HG03196 (cell line): ENCODE results near the gene SRL.

ENCODE experiments used
- ATAC-seq: cut with Tn5 transposase; IDR thresholded peaks from one replicate; pipeline ENCODE4 v1.9.1; 2021; ENCODE audit not compliant: unreplicated experiment

Gene SRL

DNA sequence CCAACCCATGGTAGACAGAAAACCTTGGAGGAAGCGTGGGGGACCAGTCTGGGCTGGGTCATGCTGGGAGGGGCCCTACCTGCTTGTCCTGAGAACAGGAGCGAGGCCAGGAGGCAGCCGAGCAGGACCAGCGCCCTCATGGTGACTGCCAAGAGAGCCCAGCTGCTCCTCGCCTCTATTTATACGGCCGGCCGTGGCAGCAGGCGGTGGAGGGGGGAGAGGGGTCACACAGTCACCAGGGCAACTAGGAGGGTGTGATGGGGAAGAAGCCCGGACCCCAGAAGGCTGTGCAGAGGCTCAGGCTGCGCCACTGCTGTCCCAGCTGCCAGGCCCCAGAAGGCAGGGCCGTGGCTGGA lies at the start of gene SRL:
TSS of gene SRL (minus strand) at position 153 of the 356 bp plus-strand sequence. CDS start at position 140, 13 bp downstream.
- ATAC-seq: no peak

DNA sequence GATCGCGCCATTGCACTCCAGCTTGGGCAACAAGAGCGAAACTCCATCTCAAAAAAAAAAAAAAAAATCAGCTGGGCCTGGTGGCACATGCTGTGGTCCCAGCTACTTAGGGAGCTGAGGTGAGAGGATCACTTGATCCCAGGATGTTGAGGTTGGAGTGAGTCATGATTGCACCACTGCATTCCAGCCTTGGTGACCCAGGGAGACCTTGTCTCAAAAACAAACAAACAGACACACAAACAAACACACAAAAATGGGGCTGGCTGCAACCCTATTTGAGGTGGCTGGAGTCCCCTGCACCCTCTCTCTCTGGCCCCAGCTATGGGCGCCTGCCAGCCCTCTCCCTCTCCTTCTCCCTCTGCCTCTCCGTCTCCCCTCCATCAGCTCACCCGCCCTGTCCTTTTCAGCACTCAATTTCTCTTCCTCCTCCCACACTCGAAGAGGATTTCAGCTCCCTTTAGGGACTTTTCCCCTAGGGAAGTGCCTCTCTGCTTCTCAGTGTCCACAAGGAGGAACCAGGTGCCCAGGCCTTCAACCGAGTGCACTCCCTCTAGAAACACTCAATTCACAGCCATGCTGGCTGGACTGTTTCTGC lies 48.5 kb upstream of the SRL start:
- no peak for ATAC-seq

DNA sequence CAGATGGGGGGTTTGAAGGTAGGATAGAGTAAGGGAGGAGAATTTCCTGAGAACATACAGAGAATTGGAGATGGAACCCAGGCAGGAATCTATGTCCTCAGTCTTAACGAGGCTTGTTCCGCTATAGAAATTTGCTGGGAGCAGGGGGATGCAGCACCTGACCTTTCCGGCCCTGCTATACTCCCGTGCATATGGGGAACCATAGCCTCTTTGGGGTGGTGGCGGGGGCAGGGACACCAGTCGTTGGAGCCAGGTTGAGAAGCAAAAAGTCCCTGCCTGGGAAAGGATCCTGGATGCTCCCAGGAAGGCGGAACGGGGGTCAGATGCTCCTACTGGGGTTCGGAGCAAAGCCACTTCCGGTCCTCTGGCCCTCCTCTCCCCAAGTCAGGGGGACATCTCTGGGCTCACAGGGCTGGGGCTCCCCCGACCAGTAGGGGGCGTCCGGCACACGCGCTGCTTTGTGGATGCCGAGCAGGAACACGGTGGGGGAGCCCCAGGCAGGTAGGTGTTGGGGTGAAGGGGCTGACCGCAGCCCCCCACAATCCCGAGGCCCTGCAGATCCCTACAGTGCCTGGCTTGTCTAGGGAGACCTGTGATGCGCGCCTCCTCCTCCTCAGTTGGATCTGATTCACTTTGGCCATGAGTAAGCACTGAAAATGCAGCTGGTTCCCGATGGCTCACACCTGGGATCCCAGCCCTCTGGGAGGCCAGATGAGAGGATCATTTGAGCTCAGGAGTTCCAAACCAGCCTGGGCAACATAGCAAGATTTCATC lies 46.5 kb upstream of the SRL start:
- no peak for ATAC-seq

DNA sequence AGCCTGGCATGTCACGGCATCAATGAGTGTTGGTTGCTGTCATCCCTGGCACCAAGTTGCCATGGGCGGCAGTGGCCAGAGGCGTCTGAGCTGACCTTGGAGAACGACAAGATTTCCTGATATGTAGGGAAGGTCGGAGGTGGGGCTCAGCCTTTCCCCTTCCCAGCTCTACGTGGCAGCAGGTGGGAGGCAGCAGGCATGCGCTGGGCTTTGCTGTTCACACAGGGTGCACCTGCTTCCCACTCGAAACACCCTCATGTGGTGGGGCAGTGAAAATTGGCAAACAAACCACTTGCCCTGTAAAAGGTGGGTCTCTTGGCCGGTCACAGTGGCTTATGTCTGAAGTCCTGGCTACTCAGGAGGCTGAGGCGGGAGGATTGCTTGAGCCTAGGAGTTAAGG lies 43.3 kb upstream of the SRL start:
- no peak for ATAC-seq

DNA sequence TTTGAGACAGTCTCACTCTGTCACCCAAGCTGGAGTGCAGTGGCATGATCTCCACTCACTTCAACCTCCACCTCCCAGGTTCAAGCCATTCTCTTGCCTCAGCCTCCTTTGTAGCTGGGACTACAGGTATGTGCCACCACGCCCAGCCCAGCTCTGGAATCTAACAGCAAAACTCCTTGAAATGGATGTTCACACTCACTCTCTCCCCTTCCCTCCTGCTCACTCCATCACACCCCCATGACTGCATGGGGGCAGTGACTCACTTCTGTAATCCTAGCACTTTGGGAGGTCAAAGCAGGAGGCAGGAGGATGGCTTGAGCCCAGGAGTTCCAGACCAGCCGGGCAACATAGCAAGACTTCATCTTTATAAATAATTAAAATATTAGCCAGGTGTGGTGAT lies 42.1 kb upstream of the SRL start:
- ATAC-seq: no peak

GRCh38 chr16:4283441-4283840 lies 41.6 kb upstream of the SRL start:
- no peak for ATAC-seq

GRCh38 chr16:4280625-4281024 lies 38.7 kb upstream of the SRL start:
- no peak for ATAC-seq

DNA sequence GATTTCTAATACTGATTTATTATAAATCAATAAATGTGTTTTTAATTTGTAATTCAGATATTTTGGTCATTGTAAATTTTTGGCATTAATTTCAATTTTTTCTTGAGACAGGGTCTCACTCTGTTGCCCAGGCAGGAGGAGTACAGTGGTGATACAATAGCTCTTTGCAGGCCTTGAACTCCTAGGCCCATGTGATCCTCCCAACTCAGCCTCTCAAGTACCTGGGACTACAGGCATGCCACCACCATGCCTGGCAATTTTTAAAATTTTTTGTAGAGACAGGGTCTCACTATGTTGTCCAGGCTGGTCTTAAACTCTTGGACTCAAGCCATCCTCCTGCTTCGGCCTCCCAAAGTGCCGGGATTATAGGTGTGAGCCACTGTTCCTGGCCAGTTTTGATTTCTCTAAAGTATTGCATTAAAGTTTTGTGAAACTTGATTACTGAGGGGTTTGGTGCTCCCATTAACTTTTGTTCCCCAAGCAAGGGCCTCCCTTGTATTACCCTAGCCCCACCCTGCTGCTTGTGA lies 36.2 kb upstream of the SRL start:
- ATAC-seq: no peak

DNA sequence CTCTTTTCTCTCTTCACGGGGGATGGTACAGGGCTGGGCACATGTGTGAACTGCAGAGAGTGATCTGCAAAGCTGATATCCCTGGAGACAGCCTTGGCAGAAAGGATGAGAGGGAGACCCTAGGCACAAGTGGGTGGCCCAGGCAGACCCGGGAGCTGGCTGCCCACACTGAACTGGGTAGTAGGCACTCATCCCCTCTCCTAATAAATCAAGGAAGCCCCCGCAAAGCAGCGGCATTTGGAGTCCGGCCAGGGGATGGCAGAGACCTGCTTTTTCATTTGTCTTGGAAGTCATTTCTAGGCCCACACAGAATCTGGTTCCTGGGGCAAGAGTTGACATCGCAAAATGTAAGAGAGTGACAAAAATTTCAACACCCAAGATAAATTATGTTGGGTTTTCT lies 34.0 kb upstream of the SRL start:
- ATAC-seq: no peak

- no peak for ATAC-seq
Observed at GRCh38 chr16:4273858-4274311, 32.0 kb upstream of the SRL start.

GRCh38 chr16:4272114-4272956 lies 30.5 kb upstream of the SRL start:
- ATAC-seq: no peak

DNA sequence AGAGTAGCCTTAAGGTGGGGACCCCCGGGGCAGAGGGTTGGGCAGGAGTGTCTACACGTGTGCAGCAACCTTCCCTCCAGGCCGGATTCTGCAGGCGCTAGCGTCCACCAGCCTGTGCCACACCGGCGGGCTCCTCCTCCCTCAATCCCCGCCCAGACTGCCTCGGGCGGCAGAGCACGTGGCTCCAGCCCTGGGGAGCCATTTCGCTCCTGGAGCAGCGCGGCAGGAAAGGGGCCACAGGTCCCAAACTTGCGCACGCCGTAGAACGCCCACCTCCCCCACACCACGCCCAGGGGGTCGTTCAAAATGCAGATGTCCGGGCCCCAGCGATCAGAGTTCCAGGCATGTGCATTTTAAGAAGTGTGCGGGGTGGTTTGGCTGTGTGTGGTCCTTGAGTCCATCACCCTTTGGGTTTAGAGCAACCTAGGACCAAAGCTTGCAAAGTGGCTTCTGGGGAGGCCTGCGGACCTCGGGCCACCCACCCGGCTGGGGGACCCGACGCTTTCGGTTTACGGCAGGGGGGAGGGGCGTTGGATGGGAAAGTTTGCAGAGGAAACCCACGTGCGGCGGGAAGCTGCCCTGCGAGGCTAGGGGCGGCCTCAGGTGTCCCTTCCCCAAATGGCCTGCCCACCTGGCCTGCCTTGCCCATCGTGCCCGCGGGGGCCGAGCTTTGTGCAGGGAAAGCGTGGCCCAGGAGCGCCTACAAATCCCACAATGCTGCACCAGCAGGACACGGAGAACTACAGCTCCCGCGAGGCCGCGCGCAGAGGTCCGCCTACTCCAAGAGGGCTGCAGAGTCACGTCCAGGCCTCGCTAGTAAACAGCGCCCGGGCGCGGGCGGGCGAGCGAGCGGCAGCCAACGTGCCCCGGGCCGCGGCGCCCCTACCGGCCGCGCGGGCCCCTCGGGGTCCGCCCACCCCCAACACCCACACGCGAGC lies 29.6 kb upstream of the SRL start:
- peak; percentile 57 for ATAC-seq

DNA sequence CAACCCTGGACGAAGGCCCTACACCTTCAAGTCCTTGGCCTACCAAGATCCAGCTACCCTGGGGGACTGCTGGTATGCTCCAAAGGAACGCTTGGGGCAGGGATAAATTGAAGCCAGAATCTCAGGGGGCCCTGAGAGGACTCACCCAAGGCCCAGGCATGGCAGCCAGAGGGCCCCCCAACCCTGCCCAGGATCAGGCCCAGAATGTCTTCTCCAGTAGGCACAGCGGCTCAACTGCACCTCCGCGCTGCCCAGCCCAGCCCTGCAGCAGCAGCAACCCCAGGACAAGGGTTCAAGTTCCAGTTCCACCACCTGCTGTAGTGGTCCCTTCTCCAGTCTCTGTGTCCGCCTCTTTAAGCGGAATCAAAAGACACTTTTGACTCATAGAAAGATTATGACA lies 28.7 kb upstream of the SRL start:
- ATAC-seq: no peak

DNA sequence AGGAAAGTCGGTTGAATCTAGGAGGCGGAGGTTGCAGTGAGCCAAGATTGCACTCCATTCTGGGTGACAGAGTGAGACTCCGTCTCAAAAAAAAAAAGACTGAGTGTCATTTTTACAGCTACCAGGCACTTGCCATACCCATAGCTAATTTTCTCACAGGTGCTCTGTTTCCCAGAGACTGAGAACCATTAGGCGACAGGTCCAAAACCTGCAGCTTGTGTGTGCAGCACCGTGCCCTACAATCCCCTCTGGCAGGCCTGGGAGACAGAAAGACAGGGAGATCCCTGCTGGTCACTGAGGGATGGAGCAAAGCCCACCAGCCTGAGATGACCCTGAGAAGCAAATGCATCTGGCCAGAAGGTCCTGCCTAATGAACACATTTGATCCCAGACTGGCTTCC lies 28.2 kb upstream of the SRL start:
- ATAC-seq: no peak

- no peak for ATAC-seq
Observed at GRCh38 chr16:4266372-4266771, 24.5 kb upstream of the SRL start.

DNA sequence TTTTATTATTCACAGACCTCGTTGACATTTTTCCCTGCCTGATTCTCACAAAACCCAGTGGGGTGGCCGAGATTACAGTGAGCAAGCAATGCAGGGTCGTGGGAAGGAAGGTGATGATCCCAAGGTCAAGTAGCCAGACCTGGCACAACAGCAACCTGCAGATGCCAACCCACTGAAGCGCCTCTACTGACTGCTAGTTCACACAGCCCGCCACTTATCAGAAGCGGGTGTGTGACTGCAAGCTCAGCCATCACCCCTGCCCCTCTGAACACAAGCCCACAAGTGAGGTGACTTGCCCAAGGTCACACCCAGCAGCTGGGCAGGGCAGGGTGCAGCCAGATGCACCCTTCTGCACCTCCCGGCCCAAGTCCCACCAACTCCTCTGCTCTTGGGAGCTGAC lies 23.8 kb upstream of the SRL start:
- ATAC-seq: no peak

GRCh38 chr16:4264546-4264945 lies 22.7 kb upstream of the SRL start:
- no peak for ATAC-seq

- ATAC-seq: no peak
Observed at GRCh38 chr16:4263504-4264436, 21.9 kb upstream of the SRL start.

GRCh38 chr16:4262303-4262835 lies 20.5 kb upstream of the SRL start:
- ATAC-seq: no peak
